Keratinocyte (primary cell): ENCODE results near the gene RNF34.

Experiments used
- EZH2 ChIP-seq: IDR thresholded peaks from one replicate; pipeline ENCODE4 v1.6.1; 2012; ENCODE audit warnings: inconsistent platforms, mild to moderate bottlenecking, low read length, moderate library complexity
- TF ChIP-seq, protein P1 (sequence below), 3 experiments: IDR thresholded peaks in 1 of 3; conservative IDR thresholded peaks in 1 of 3; optimal IDR thresholded peaks in 1 of 3; 2 replicates in 2 of 3; 3 replicates in 1 of 3; pipeline versions ENCODE3 to v1.5.1; 2011; ENCODE audit warnings: low read length in 3 of 3, mild to moderate bottlenecking in 3 of 3, moderate library complexity in 2 of 3, control low read depth in 1 of 3, inconsistent platforms in 1 of 3; ENCODE audit not compliant: insufficient read depth in 2 of 3; ENCODE audit errors: extremely low read depth in 1 of 3

DNA sequence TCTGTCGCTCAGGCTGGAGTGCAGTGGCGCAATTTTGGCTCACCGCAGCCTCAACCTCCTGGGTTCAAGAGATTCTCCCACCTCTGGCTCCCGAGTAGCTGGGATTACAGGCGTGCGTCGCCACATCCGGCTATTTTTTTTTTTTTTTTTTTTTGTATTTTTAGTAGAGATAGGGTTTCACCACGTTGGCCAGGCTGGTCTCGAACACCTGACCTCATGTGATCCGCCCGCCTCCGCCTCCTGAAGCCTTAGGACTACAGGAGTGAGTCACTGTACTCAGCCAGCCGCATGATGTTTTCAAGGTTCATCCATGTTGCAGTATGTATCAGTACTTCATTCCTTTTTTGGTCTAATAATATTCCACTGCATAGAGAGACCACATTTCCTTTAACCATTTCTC, 2.4 kb upstream of the RNF34 start:
- TF ChIP-seq, protein P1, sequence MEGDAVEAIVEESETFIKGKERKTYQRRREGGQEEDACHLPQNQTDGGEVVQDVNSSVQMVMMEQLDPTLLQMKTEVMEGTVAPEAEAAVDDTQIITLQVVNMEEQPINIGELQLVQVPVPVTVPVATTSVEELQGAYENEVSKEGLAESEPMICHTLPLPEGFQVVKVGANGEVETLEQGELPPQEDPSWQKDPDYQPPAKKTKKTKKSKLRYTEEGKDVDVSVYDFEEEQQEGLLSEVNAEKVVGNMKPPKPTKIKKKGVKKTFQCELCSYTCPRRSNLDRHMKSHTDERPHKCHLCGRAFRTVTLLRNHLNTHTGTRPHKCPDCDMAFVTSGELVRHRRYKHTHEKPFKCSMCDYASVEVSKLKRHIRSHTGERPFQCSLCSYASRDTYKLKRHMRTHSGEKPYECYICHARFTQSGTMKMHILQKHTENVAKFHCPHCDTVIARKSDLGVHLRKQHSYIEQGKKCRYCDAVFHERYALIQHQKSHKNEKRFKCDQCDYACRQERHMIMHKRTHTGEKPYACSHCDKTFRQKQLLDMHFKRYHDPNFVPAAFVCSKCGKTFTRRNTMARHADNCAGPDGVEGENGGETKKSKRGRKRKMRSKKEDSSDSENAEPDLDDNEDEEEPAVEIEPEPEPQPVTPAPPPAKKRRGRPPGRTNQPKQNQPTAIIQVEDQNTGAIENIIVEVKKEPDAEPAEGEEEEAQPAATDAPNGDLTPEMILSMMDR (optimal IDR thresholded peaks at IDR 0.05 in 1 of 3, IDR thresholded peaks at IDR 0.05 in 1 of 3, conservative IDR thresholded peaks at IDR 0.05 in 1 of 3; ENCODE audit: extremely low read depth in 1 of 3, insufficient read depth in 2 of 3, low read length in 3 of 3) = no peak
- TF ChIP-seq EZH2 = no peak
